T-helper 9 cell (primary cell): ENCODE data around the gene IL36RN.

Experiments
- DNase-seq: peaks from one replicate; pipeline ENCODE4 v3.0.0-alpha.2; 2020

The IL36RN gene

GRCh38 chr2:113104054-113104611, 45.1 kb downstream of the IL36RN start:
- no peak for DNase-seq

DNA sequence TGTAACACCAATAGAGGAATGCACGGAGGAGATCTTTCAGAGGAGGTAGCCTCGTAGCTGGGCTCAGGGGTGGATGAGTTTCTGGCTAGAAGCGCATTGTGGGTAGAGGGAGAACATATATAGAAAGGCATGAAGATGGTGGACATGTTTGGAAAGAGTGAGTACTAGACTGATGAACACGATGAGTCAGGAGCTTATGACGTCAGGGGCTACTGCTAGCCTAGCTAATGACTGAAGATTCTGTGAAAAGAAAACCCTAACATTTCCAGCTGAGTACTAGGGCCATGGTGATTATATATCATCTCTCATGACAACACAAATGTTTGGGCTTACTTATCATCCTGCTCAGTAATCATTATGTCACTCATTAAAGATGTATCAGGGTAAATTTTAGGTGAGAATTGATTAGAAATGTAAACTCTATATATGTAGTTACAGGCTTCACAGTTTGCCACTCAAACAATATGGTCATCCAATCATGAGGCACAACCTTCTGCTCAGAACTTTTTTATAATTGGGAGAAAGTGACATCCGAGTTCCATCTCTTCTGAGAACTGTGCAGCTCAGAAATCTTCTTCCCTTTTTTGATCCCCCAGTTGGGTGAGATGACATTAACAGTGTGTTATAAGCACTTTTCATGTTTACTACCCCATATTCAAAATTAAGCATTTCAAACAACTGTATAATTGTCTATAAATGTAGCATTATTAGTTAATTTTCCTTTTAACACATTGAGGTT, 46.2 kb downstream of the IL36RN start:
- DNase-seq = no peak

- DNase-seq = no peak
These were observed 52.1 kb downstream of the IL36RN start for GRCh38 chr2:113111121-113111520.

- no peak for DNase-seq
These were observed 52.9 kb downstream of the IL36RN start for GRCh38 chr2:113111823-113112287.

GRCh38 chr2:113112441-113112840, 53.4 kb downstream of the IL36RN start:
- DNase-seq = no peak

DNA sequence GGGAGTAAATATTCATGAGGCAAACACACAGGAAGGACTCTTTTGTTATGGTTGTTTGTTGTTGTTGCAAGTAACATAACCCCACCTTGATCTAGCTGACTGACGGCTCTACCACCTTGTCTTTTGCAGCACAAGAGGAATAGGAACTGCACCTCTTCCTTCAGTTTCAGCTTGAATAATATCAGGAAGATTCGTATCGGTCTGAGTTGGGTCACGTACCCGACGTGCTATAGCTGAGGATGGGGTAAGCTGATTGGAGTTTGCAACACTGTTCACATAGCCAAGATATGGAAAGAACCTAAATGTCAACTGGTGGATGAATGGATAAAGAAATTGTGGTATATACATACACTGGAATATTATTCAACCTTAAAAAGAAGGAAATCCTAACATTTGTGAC, 53.9 kb downstream of the IL36RN start:
- no peak for DNase-seq

DNA sequence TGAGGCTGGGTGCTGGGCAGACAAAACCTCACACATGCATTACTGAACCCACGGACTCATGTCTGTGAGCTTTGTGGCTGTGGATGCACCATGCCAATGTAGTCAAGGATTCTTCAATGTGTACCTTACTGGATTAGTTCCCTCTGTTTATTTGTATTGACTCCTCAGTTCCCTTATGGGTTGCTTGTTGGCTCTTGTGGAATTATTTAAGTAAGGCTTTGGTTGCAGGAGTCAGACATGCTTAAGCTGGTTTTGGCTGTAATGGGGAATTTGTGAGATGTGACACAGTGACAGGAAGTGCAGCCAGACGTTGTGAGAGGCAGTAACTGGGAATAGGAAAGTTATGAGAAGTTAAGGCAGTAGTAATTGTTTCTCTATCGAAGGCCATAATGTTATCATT, 54.8 kb downstream of the IL36RN start:
- DNase-seq = no peak
